ENCODE data around the gene EXOC2. TPM values are rescaled to one million over a fixed set of nuclear protein-coding genes. Genes with fewer than 3 reads are reported as not detected.

The EXOC2 gene
- total and polyA plus RNA-seq, 2 donors, result 12.1 to 22.1 TPM

- no peak for DNase-seq (ENCODE audit: low read depth in 6 of 9, low spot score in 9 of 9)
- Histone ChIP-seq H3K36me3 (ENCODE audit: control insufficient read depth in 2 of 2, insufficient read depth in 2 of 2, low read length in 1 of 2) (no peaks in the 10 kb centered on the region), H3K4me1 (ENCODE audit: control insufficient read depth in 2 of 2, insufficient read depth in 2 of 2, low read length in 2 of 2) (no peaks in the 10 kb centered on the region), H3K4me3 (ENCODE audit: low read length in 2 of 2) (no peak overlapping the region), H3K27ac (ENCODE audit: low read depth in 1 of 2, low read length in 1 of 2) (no peak overlapping the region), H3K27me3 (ENCODE audit: control insufficient read depth in 2 of 2, insufficient read depth in 1 of 2, low read length in 1 of 2) (peaks cover 0 to 7% of the 10 kb centered on the region in 2 donors), H3K9me3 (ENCODE audit: control insufficient read depth in 2 of 2, insufficient read depth in 1 of 2, low read length in 1 of 2) (no peaks in the 10 kb centered on the region)
- 96% methylated on average over 11 of the region's 11 CpGs for WGBS
These were observed 225.8 kb downstream of the EXOC2 start for GRCh38 chr6:467111-467510.

GRCh38 chr6:466564-466963, 226.4 kb downstream of the EXOC2 start:
- 94% methylated on average over 18 of the region's 18 CpGs for WGBS
- Histone ChIP-seq H3K36me3 (ENCODE audit: control insufficient read depth in 2 of 2, insufficient read depth in 2 of 2, low read length in 1 of 2) (no peaks in the 10 kb centered on the region), H3K27ac (ENCODE audit: low read depth in 1 of 2, low read length in 1 of 2) (no peak overlapping the region), H3K9me3 (ENCODE audit: control insufficient read depth in 2 of 2, insufficient read depth in 1 of 2, low read length in 1 of 2) (no peaks in the 10 kb centered on the region), H3K4me1 (ENCODE audit: control insufficient read depth in 2 of 2, insufficient read depth in 2 of 2, low read length in 2 of 2) (no peaks in the 10 kb centered on the region), H3K4me3 (ENCODE audit: low read length in 2 of 2) (no peak overlapping the region), H3K27me3 (ENCODE audit: control insufficient read depth in 2 of 2, insufficient read depth in 1 of 2, low read length in 1 of 2) (peaks cover 0 to 7% of the 10 kb centered on the region in 2 donors)
- DNase-seq (ENCODE audit: low read depth in 6 of 9, low spot score in 9 of 9), result no peak

GRCh38 chr6:465531-466348, 227.2 kb downstream of the EXOC2 start:
- Histone ChIP-seq H3K27ac (ENCODE audit: low read depth in 1 of 2, low read length in 1 of 2) (no peak overlapping the region), H3K36me3 (ENCODE audit: control insufficient read depth in 2 of 2, insufficient read depth in 2 of 2, low read length in 1 of 2) (no peaks in the 10 kb centered on the region), H3K4me3 (ENCODE audit: low read length in 2 of 2) (no peak overlapping the region), H3K9me3 (ENCODE audit: control insufficient read depth in 2 of 2, insufficient read depth in 1 of 2, low read length in 1 of 2) (no peaks in the 10 kb centered on the region), H3K27me3 (ENCODE audit: control insufficient read depth in 2 of 2, insufficient read depth in 1 of 2, low read length in 1 of 2) (peaks cover 0 to 7% of the 10 kb centered on the region in 2 donors), H3K4me1 (ENCODE audit: control insufficient read depth in 2 of 2, insufficient read depth in 2 of 2, low read length in 2 of 2) (no peaks in the 10 kb centered on the region)
- no peak for DNase-seq (ENCODE audit: low read depth in 6 of 9, low spot score in 9 of 9)
- WGBS, result 91% methylated on average over 20 of the region's 20 CpGs

GRCh38 chr6:456887-457286, 236.1 kb downstream of the EXOC2 start:
- no peaks in the 10 kb centered on the region for H3K4me1 ChIP-seq (ENCODE audit: control insufficient read depth in 2 of 2, insufficient read depth in 2 of 2, low read length in 2 of 2)
- no peak overlapping the region for H3K27ac ChIP-seq (ENCODE audit: low read depth in 1 of 2, low read length in 1 of 2)
- WGBS, result 93% methylated on average over 4 of the region's 4 CpGs
- no peak for DNase-seq (ENCODE audit: low read depth in 6 of 9, low spot score in 9 of 9)
- H3K27me3 ChIP-seq (ENCODE audit: control insufficient read depth in 2 of 2, insufficient read depth in 1 of 2, low read length in 1 of 2), result peaks cover 0 to 4% of the 10 kb centered on the region in 2 donors
- no peaks in the 10 kb centered on the region for H3K9me3 ChIP-seq (ENCODE audit: control insufficient read depth in 2 of 2, insufficient read depth in 1 of 2, low read length in 1 of 2)
- no peaks in the 10 kb centered on the region for H3K36me3 ChIP-seq (ENCODE audit: control insufficient read depth in 2 of 2, insufficient read depth in 2 of 2, low read length in 1 of 2)
- H3K4me3 ChIP-seq (ENCODE audit: low read length in 2 of 2), result no peak overlapping the region

GRCh38 chr6:456358-456867, 236.5 kb downstream of the EXOC2 start:
- Histone ChIP-seq H3K4me3 (ENCODE audit: low read length in 2 of 2) (no peak overlapping the region), H3K4me1 (ENCODE audit: control insufficient read depth in 2 of 2, insufficient read depth in 2 of 2, low read length in 2 of 2) (no peaks in the 10 kb centered on the region), H3K9me3 (ENCODE audit: control insufficient read depth in 2 of 2, insufficient read depth in 1 of 2, low read length in 1 of 2) (no peaks in the 10 kb centered on the region), H3K36me3 (ENCODE audit: control insufficient read depth in 2 of 2, insufficient read depth in 2 of 2, low read length in 1 of 2) (no peaks in the 10 kb centered on the region), H3K27me3 (ENCODE audit: control insufficient read depth in 2 of 2, insufficient read depth in 1 of 2, low read length in 1 of 2) (peaks cover 0 to 4% of the 10 kb centered on the region in 2 donors), H3K27ac (ENCODE audit: low read depth in 1 of 2, low read length in 1 of 2) (no peak overlapping the region)
- DNase-seq (ENCODE audit: low read depth in 6 of 9, low spot score in 9 of 9), result no peak
- WGBS, result 97% methylated on average over 5 of the region's 5 CpGs

GRCh38 chr6:455835-456234, 237.1 kb downstream of the EXOC2 start:
- Histone ChIP-seq H3K36me3 (ENCODE audit: control insufficient read depth in 2 of 2, insufficient read depth in 2 of 2, low read length in 1 of 2) (no peaks in the 10 kb centered on the region), H3K27ac (ENCODE audit: low read depth in 1 of 2, low read length in 1 of 2) (no peak overlapping the region), H3K4me3 (ENCODE audit: low read length in 2 of 2) (no peak overlapping the region), H3K4me1 (ENCODE audit: control insufficient read depth in 2 of 2, insufficient read depth in 2 of 2, low read length in 2 of 2) (no peaks in the 10 kb centered on the region), H3K9me3 (ENCODE audit: control insufficient read depth in 2 of 2, insufficient read depth in 1 of 2, low read length in 1 of 2) (no peaks in the 10 kb centered on the region), H3K27me3 (ENCODE audit: control insufficient read depth in 2 of 2, insufficient read depth in 1 of 2, low read length in 1 of 2) (peaks cover 0 to 4% of the 10 kb centered on the region in 2 donors)
- DNase-seq (ENCODE audit: low read depth in 6 of 9, low spot score in 9 of 9), result no peak
- 97% methylated on average over 8 of the region's 8 CpGs for WGBS

GRCh38 chr6:455006-455585, 237.8 kb downstream of the EXOC2 start:
- WGBS, result 90% methylated on average over 11 of the region's 11 CpGs
- Histone ChIP-seq H3K27me3 (ENCODE audit: control insufficient read depth in 2 of 2, insufficient read depth in 1 of 2, low read length in 1 of 2) (peaks cover 0 to 4% of the 10 kb centered on the region in 2 donors), H3K4me3 (ENCODE audit: low read length in 2 of 2) (no peak overlapping the region), H3K27ac (ENCODE audit: low read depth in 1 of 2, low read length in 1 of 2) (no peak overlapping the region), H3K36me3 (ENCODE audit: control insufficient read depth in 2 of 2, insufficient read depth in 2 of 2, low read length in 1 of 2) (no peaks in the 10 kb centered on the region), H3K9me3 (ENCODE audit: control insufficient read depth in 2 of 2, insufficient read depth in 1 of 2, low read length in 1 of 2) (no peaks in the 10 kb centered on the region), H3K4me1 (ENCODE audit: control insufficient read depth in 2 of 2, insufficient read depth in 2 of 2, low read length in 2 of 2) (no peaks in the 10 kb centered on the region)
- DNase-seq (ENCODE audit: low read depth in 6 of 9, low spot score in 9 of 9), result no peak

GRCh38 chr6:454148-454991, 238.6 kb downstream of the EXOC2 start:
- no peak for DNase-seq (ENCODE audit: low read depth in 6 of 9, low spot score in 9 of 9)
- H3K27ac ChIP-seq (ENCODE audit: low read depth in 1 of 2, low read length in 1 of 2), result no peak overlapping the region
- H3K36me3 ChIP-seq (ENCODE audit: control insufficient read depth in 2 of 2, insufficient read depth in 2 of 2, low read length in 1 of 2), result no peaks in the 10 kb centered on the region
- H3K4me3 ChIP-seq (ENCODE audit: low read length in 2 of 2), result no peak overlapping the region
- peaks cover 0 to 4% of the 10 kb centered on the region in 2 donors for H3K27me3 ChIP-seq (ENCODE audit: control insufficient read depth in 2 of 2, insufficient read depth in 1 of 2, low read length in 1 of 2)
- WGBS, result 93% methylated on average over 5 of the region's 5 CpGs
- H3K9me3 ChIP-seq (ENCODE audit: control insufficient read depth in 2 of 2, insufficient read depth in 1 of 2, low read length in 1 of 2), result no peaks in the 10 kb centered on the region
- H3K4me1 ChIP-seq (ENCODE audit: control insufficient read depth in 2 of 2, insufficient read depth in 2 of 2, low read length in 2 of 2), result no peaks in the 10 kb centered on the region

- no peak overlapping the region for H3K4me3 ChIP-seq (ENCODE audit: low read length in 2 of 2)
- no peak for DNase-seq (ENCODE audit: low read depth in 6 of 9, low spot score in 9 of 9)
- H3K27me3 ChIP-seq (ENCODE audit: control insufficient read depth in 2 of 2, insufficient read depth in 1 of 2, low read length in 1 of 2), result peaks cover 0 to 4% of the 10 kb centered on the region in 2 donors
- H3K9me3 ChIP-seq (ENCODE audit: control insufficient read depth in 2 of 2, insufficient read depth in 1 of 2, low read length in 1 of 2), result no peaks in the 10 kb centered on the region
- WGBS, result 88% methylated on average over 13 of the region's 13 CpGs
- H3K27ac ChIP-seq (ENCODE audit: low read depth in 1 of 2, low read length in 1 of 2), result no peak overlapping the region
- H3K4me1 ChIP-seq (ENCODE audit: control insufficient read depth in 2 of 2, insufficient read depth in 2 of 2, low read length in 2 of 2), result no peaks in the 10 kb centered on the region
- no peaks in the 10 kb centered on the region for H3K36me3 ChIP-seq (ENCODE audit: control insufficient read depth in 2 of 2, insufficient read depth in 2 of 2, low read length in 1 of 2)
These were observed 239.8 kb downstream of the EXOC2 start for GRCh38 chr6:453152-453551.

All from thymus (tissue), 11 donors.